Cerebellar nuclear complex (tissue), 1 donor: ENCODE data around the gene TTC21B.
"Not testable (repeated sequence)": the region's sequence is repeated elsewhere in the genome, so short reads cannot be mapped to it uniquely, and the experiment has no call there.

ENCODE experiments used
- DNase-seq, 2 experiments: peaks; one replicate each; lab custom pipeline; 2025; lab: John Stamatoyannopoulos, UW

Gene TTC21B

DNA sequence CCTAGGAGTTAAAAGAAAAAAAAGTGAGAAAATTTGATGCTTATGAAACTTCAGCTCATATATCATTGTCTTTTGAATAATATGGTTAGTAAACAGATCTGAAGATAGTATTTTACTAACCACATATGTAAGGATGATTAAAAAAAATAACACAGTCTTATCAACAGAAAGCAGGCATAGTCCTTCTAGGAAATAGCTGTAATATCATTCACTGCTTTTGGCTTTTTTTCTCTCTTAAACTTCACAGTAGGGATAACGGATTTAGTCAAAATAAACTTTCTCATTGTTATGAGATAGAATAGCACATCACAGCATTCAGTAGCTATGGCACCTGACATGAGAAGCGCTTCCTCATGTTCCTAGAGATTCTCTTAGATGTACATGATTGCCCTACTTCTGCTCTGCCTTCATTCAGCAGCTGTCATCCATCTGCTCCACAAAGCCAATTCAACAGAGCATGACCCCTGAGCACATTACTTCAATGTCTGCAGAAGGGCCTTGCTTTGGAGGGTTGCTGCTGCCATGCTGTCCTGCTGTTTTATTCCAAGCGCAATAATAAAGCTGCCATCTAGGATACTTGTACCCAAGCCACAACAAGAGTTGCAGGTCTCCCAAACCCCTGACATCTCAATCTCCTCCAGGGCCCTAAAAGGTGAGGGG is 67.0 kb downstream of the TTC21B start:
- DNase-seq = no peak

DNA sequence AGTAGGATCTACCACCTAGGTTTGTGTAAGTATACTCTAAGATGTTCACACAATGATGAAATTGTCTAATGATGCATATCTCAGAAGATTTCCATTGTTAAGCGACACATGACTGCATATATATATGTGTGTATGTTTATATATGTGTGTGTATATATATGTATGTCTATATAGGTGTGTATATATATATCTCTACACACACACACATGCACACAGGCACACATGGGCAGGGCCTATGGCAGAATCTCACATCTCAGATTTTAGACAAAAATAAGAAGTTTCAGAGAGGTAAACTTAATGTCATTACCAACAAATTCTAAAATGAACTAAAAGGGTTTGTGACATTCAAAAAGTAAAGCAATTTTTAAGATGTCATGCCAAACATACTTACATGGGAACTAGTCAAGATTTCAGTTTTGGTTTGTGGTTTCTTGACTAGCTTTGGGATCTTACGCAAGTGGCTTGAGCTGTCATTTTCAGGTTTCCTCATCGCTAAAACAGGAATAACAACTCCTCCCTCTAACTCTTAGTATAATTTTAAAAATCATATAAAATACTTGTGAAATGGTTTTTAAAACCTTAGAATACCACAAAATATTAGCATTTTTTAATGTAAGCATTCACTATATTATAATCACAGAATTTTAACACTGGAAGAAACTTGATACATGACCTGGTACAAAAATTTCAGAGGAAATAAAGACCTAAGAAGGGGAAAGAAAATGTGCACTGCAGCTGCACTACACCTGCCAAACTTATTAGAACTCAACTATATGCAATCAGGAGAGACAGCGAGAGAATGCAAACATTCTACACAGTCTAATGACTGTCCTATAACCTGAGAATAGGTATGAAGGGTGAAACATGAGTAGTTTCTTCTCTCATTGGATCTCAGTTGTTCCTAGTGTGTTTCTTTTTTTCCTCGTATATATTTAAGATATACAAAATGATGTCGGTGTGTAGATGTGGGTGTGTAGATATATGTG is 75.7 kb downstream of the TTC21B start:
- no peak for DNase-seq

DNA sequence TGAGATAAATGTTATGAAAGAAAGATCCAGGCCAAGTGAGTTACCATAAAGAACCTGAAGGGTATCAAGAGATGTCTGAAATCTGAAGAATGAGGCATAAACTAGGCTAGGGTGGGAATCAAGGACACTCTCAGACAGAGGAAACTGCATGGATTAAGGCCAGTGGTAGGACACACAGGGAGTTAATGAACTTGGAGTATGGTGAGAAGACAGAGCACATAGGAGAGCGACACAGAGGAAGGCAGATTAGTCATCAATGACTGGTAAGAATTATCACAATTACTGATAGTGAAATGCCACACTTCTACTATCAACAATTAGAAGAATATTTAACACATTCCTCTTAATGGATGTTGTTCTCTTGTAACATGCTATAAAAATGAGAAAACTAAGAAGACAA is 76.9 kb downstream of the TTC21B start:
- no peak for DNase-seq

DNA sequence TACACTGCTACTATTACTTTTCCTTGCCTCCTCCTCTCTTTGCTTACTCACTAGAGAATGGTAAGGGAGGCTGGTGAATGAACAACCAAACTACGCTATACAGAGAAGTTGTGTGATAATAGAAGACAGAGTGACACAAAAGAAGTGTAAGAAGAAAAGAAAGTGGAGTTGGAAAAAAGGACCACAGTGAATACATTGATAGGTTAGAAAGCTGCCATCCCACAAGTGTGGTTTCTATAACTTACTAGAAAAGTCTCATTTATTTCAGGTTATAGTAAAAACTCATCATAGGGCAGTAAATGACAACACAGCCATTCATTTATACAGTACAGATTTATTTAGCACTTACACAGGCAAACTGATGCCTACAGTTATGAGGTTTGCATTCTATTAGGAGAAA is 77.3 kb downstream of the TTC21B start:
- no peak for DNase-seq

DNA sequence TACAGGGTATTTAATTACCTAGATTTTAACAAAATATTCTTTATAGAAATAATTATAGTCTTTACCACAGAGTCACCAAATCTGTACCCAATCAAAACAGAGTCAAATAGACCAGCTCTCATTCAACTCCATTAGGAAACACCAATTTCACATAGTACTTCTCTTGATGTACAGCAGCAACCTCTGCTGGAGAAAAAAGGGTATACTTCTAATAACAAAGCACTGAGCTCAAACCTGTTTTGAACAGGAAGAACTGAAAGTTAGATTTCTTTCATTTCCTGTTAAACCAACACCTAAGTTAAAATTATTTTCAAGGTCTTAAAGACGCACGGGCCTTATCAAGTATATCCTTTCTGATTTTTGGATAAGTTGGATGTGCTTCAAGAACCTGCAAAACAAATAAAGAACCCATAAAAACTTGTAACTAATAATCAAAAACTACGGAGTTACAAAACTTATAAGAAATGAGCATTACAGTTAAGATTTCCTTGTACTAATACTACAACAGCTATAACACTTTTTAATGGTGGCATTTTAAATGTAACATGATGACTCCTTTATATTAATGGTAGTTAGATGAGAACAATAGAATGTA is 79.0 kb downstream of the TTC21B start:
- DNase-seq = no peak

DNA sequence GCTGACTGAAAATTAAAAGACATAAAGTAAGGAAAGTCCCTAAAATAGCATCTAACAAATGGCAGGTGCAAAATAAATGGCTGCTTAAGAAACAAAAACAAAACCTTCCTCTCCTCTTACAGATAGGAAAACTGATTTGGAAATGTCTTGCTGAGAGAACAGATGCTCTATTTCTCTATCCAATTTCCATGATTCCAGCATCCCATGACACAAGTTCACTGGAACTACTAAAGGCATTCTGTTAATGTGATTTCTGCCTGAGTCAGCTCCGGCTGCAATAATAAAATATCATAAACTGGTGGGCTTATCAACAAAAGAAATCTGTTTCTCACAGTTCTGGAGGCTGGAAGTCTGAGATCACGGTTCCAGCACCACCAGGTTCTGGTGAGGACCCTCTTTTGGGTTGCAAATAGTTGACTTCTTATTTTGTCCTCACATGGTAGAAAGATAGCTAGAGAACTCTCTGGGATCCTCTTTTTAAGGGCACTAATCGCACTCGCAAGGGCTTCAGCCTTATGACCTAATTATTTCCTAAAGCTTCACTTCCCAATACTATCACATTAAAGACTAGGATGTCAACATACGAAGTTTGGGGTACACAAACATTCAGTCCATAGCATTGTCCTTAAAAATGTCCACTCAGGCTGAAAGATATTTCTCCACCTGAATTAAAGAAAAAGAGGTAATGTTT is 81.3 kb downstream of the TTC21B start:
- peak; percentile 7 to 31 for DNase-seq

DNA sequence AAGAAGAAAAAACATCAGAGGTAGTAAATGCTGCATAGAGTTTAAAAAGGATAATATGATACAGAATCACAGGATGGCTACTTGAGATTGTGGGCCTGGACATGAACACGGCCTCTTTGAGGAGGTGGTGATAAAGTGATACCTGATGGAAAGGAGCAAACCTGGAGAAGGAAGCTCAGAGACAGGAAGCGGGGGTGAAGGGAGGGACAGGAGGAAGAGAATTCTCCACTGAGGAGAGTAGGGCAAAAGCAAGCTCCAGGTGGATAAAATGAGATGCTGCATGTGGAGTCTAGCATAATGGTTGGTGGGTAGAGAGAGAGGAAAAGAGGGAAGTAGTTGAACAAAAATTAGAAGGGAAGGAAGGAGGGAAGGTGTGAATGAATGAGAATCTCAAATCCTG is 82.6 kb downstream of the TTC21B start:
- no peak for DNase-seq

DNA sequence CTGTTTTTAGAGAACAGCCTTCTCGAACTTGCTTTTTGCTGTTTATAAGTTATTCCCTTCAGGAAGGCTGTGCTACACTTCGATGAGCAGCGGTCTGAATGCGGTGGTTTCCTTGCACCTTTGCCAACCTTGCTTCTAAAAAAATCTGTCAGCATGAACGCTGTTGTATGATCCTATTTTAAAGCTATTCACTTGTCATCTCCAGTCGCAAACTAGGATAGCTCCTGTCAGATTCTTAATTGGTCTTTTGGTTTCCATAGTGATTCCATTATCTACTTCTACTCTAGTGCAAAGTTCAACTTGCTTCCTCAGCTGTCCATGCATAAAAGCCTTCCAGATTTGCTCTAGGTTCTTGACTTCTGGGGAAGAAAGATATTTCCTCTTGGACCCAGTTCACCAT is 83.2 kb downstream of the TTC21B start:
- DNase-seq = no peak

DNA sequence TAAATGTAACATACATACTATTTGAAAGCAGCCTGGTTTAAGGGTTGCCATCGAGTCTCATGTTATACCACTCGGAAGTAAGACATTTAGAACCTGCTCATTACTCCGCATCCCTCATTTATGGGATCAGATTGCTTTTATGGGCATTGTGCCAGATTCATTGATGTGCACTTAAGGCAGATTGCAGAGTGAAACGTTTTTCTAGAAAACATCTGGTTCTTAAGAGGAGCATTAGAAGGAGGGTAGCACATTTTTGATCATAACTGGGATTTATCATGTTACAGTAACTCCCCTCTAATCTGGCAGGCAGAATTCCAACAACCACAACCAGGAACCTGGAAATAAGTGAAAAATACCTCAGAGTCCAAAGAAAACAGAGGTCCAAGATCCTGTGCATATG is 85.4 kb downstream of the TTC21B start:
- DNase-seq = no peak

DNA sequence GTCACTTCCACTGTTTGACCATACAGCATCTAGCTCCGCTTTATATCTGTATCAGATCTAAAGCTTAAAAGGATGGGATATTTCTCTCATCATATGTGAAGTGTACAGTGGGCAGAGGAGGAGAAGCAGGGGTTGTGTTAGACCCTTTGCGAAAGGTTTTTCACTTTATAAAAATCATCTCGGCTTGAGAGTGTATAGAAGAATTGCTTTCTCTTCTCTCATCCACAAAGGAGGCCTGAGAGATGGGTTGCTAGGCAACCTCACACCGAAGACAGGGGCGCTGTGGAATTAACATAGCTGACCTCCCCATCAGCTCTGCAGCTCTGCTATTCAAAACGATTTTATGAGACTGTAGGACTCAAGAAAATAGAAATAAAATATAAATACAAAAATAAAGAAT is 89.3 kb downstream of the TTC21B start:
- no peak for DNase-seq

DNA sequence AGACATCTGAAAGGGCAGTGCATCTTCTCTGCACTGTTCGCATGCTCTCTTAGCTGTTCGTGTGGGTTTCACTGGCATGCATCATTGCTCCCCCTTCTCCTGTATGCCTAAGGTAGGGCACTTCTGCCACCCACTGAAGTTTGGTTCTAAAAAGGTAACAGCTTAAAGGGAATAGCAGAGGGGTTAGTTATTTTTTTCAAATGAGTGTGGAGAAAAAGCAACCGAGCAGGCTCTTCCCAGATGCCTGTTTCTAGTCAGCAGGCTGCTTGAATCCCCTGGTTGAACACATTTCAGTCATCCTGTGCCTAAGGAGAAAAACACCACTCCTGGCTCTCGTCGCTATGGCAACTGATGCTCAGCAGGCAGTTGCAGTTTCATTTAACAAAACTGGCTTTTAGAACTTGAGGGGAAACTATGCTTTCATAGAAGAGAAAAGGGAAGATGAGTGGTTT is 89.7 kb downstream of the TTC21B start:
- peak in 1 of 2 experiments; percentile 30 for DNase-seq

DNA sequence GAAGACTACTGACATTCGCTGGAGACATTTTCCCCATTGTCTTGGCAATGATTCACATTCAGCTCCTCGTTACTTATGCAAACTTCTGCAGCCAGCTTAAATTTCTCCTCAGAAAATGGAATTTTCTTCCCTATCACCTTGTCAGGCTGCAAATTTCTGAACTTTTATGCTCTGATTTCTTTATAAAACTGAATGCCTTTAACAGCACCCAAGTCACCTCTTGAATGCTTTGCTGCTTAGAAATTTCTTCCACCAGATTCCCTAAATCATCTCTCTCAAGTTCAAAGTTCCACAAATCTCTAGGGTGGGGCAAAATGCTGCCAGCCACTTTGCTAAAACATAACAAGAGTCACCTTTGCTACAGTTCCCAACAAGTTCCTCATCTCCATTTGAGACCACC is 92.5 kb downstream of the TTC21B start:
- not testable (repeated sequence) for DNase-seq

DNA sequence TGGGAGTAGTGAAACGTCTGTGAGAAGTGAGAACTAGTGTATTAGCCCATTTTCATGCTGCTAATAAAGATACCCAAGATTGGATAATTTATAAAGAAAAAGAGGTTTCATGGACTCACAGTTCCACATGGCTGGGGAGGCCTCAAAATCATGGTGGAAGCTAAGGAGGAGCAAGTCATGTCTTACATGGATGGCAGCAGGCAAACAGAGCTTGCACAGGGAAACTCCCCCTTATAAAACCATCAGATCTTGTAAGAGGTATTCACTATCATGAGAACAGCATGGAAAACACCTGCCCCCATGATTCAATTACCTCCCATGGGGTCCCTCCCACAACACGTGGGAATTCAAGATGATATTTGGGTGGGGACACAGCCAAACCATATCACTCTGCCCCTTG is 93.9 kb downstream of the TTC21B start:
- DNase-seq = not testable (repeated sequence)

DNA sequence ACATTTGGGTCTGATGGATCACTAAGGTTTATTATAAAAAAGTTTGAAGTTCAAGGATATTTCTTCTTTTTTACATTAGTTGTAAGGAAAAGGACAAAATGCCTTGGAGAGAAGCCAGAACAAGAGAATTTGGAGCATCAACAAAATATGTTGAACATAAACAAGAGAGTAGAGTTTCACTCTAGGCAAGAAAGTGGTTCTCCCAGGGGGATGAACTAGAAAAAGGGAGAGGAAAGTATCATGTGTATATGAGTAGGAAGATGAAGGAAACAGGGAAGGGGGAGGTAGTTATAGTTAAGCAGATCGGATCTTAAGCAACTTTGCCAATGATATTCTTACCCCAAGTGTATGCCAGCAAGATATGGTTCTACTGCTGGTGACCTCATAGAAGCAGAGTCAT is 95.7 kb downstream of the TTC21B start:
- no peak for DNase-seq

DNA sequence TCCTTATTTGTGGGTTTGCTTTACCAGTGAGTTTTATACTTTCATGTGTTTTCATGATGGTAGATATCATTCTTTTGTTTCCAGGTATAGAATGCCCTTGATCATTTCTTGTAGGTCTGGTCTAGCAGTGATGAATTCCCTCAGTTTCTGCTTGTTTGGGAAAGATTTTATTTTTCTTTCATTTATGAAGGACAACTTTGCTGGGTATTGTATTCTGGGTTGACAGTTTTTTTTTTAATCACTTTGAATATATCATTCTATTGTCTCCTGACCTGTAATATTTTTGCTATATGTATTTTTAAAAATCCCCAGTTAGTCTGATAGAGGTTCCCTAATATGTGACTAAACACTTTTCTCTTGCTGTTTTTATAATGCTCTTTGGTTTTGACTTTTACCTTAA is 101.2 kb downstream of the TTC21B start:
- DNase-seq = no peak

DNA sequence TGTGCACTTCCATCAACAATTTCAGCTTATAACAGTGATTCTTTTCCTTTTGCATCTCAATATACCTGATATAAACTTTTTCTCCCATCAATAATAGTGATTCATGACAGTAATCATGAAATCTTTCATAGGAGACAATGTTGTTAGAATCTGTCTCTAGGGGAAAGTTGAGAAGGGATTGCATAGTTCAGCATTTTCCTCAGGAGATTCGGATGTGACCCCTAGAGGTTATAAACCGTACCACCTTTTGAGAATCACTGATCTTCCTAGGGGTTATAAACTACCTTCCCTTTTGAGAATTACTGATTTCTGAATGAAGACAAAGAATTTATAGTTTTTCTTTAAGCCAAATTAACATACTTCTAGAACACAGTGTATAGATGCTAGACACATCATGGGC is 106.6 kb downstream of the TTC21B start:
- DNase-seq = no peak

DNA sequence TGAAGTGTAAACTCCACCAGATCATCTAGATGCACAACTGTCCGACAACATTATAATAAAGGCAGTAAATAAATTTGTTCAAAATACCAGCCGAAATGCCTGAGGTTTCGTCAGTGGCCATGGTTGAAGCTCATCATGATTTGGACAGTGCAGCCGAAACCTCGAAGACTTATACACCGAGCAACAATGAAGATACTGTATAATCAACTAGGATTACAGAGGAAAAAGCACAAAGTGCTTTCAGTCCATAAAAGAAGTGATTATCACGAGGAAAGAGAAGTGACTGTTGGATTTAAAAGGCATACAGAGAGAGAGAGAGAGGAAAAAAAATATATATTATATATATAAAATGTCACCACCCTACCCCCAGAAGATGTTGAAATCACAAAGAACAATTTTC is 107.5 kb downstream of the TTC21B start:
- DNase-seq = no peak

DNA sequence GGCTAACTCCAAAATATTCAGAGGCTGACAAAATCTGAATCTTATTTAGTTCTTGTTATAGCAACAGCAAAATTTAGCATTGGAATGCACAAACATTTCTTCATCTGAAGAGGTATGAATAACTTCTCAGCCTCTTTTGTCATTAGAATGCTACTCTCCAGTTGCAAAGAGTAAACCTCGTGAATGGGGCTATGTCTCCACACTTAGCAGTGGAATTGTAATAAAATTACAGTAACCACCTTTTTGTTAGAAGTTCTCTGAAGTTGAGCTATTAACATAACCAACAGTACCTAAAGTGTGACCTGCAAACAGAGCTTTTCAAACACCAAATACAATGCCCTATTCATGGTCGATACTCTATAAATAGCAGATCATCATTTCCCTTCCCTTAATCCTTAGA is 109.4 kb downstream of the TTC21B start:
- no peak for DNase-seq

DNA sequence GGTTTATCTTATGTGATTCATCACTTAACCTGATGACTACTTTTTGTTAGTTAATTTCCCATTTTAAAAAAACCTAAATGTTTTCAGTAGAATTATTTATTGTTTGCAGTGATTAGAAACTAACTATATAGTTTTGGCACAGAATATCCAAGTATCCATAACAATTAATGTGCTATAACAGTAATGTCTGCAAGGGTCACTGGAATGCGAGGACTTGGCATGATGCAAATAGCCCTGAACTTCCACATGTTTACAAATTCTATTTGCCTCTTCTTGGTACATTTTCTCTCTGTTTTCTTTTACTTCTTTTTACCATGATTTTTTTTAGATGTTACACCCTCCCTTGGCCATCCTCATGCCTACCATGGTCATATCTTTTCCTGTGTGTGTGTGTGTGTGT is 110.2 kb downstream of the TTC21B start:
- no peak for DNase-seq

DNA sequence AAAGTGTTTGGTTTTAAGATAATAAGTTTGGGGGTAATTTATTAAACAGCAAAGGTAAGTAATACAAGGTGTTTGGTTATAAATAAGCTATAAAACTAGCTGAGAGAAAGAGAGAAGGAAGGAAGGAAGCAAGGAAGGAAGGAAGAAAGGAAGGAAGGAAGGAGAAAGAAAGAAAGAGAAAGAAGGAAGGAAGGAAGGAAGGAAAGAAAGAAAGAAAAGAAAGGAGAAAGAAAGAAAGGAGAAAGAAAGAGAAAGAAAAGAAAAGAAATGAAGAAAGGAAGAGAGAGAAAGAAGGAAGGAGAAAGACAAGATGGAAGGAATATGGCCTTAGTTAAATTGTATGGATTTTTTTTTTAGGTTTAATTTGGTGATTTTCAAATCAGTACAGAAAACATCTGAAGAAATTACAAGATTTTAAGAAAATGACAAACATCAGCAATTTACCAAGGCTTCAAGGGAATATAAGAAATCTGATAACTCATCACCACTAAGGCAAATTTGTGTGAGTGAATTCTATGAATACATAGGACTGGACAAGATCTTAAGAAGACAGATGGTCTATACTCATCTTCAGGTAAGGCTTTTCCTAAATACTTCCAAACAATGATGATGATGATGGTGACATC is 113.1 kb downstream of the TTC21B start:
- no peak for DNase-seq

DNA sequence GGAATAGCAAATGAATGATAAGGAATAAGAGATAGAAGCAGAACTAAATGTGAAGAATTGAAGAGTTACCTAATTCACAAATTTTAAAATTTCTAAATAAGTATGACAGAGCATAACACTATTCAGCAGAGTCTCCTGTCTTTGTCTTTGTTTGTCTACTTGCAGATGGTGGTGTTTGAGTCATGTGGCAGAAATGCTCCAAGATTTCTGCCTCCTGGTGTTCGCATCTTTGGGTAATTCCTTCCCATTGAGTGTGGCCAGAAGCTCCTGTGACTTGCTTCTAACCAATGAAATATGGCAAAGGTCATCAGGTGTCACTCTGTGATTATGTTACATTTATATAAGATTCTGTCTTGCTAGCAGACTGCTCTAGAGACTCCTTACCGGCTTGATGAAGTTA is 114.0 kb downstream of the TTC21B start:
- no peak for DNase-seq

DNA sequence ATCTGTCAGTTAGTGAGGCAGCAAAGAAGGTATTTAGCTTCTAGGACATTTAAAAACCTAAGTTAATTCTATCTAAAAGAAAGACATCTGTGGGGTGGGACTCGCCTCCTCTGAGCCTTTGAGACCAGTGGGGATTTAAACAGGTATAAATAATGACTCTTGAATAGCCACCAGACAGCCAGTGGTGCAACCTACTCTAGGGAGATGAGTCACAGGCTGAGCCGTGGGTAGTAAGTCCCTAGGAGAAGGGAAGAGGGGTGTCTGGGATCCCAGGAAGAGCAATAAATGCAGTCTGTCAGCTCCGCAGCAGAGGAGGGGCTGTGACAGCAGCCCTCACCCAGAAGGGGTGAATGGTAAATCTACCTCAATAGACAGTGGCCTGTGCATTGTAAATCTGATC is 116.5 kb downstream of the TTC21B start:
- no peak for DNase-seq
